ENCODE data around the gene UNC5C. TPM values are rescaled to one million over a fixed set of nuclear protein-coding genes. Genes with fewer than 3 reads are reported as not detected.

Gene UNC5C
- polyA plus RNA-seq, 1 donor (not counting 4 experiments of a cell fraction or from before 2014, with no cell fraction given) = not detected

DNA sequence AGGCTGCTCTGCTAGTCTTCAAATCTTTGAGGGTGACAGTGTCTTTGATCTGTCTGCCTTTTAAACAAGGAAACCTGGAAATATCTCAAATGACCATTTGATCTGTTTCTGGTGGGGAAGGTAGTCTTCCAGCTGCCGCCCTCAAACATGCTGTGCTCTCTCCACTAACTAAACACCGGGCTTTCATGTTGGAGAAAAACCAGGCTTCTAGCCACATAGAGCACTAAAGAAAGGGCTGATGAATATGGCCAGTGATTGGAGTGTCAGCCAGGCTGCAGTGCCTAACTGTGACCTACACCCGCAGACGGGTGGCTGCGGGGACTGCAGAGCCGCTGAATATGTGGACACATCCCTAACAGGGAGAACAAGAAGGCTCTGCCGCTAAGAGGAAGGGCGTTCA lies 85.9 kb downstream of the UNC5C start:
- TF ChIP-seq, protein P1, sequence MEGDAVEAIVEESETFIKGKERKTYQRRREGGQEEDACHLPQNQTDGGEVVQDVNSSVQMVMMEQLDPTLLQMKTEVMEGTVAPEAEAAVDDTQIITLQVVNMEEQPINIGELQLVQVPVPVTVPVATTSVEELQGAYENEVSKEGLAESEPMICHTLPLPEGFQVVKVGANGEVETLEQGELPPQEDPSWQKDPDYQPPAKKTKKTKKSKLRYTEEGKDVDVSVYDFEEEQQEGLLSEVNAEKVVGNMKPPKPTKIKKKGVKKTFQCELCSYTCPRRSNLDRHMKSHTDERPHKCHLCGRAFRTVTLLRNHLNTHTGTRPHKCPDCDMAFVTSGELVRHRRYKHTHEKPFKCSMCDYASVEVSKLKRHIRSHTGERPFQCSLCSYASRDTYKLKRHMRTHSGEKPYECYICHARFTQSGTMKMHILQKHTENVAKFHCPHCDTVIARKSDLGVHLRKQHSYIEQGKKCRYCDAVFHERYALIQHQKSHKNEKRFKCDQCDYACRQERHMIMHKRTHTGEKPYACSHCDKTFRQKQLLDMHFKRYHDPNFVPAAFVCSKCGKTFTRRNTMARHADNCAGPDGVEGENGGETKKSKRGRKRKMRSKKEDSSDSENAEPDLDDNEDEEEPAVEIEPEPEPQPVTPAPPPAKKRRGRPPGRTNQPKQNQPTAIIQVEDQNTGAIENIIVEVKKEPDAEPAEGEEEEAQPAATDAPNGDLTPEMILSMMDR (optimal IDR thresholded peaks at IDR 0.05 in 1 of 3, IDR thresholded peaks at IDR 0.05 in 1 of 3, conservative IDR thresholded peaks at IDR 0.05 in 1 of 3; ENCODE audit: extremely low read depth in 1 of 3, insufficient read depth in 2 of 3, low read length in 3 of 3) = no peak
- no peak for TF ChIP-seq EZH2 (IDR thresholded peaks at IDR 0.05; ENCODE audit: low read length)
- Histone ChIP-seq H3K79me2 (ENCODE audit: control insufficient read depth, insufficient read depth, low read length) (no peaks in the 10 kb centered on the region), H3K4me2 (ENCODE audit: control insufficient read depth, extremely low read depth, insufficient read depth, low read depth, low read length) (no peak overlapping the region), H3K9ac (ENCODE audit: control insufficient read depth, extremely low read depth, insufficient read depth, low read length) (no peak overlapping the region), H3K27ac (ENCODE audit: control insufficient read depth, insufficient read depth, low read length) (no peak overlapping the region), H3K9me3 (ENCODE audit: control insufficient read depth, low read depth, low read length) (no peaks in the 10 kb centered on the region), H3K9me1 (ENCODE audit: control insufficient read depth, extremely low read depth, insufficient read depth, low read length) (no peaks in the 10 kb centered on the region), H3K4me3 (ENCODE audit: control insufficient read depth in 2 of 3, extremely low read depth in 1 of 3, insufficient read depth in 2 of 3, low read depth in 1 of 3, low read length in 3 of 3) (no peak overlapping the region), H2AFZ (ENCODE audit: control insufficient read depth, low read length) (no peak overlapping the region), H3K27me3 (ENCODE audit: control insufficient read depth, extremely low read depth, insufficient read depth, low read length) (no peaks in the 10 kb centered on the region), H4K20me1 (ENCODE audit: control insufficient read depth, extremely low read depth, insufficient read depth, low read length) (no peaks in the 10 kb centered on the region), H3K4me1 (ENCODE audit: control insufficient read depth, extremely low read depth, insufficient read depth, low read length) (no peaks in the 10 kb centered on the region), H3K36me3 (ENCODE audit: control insufficient read depth in 2 of 2, extremely low read depth in 1 of 2, insufficient read depth in 2 of 2, low read length in 2 of 2) (no peaks in the 10 kb centered on the region)
- DNase-seq (ENCODE audit: low read depth, low spot score) = no peak
- dilution Hi-C loops (cut with MboI; ENCODE audit: extremely low pct_ligation_motif_present, low sequenced_read_pairs) = no loop called here
- FAIRE-seq = no peak

DNA sequence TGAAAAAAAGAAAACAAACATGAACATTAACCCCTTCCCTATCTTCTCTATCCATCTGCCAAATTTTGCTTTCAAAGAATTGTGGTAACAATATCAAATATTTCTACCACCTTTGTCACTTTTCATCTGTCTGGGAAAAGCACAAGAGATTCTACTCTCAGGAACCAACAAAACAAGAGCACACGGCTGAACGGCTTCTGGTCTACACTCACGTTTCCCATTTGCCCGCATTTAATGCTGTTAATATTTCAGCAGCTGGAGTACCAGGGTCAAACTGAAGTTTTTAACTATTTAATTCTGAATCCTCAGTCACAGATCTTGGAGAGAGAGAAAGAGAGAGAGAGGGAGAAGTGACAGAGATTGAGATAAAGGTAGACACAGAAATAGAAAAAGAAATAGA lies 91.4 kb downstream of the UNC5C start:
- no peak overlapping the region for H2AFZ ChIP-seq (ENCODE audit: control insufficient read depth, low read length)
- dilution Hi-C loops (cut with MboI; ENCODE audit: extremely low pct_ligation_motif_present, low sequenced_read_pairs) = no loop called here
- no peaks in the 10 kb centered on the region for H3K36me3 ChIP-seq (ENCODE audit: control insufficient read depth in 2 of 2, extremely low read depth in 1 of 2, insufficient read depth in 2 of 2, low read length in 2 of 2)
- H3K9ac ChIP-seq (ENCODE audit: control insufficient read depth, extremely low read depth, insufficient read depth, low read length) = no peak overlapping the region
- no peak for FAIRE-seq
- H4K20me1 ChIP-seq (ENCODE audit: control insufficient read depth, extremely low read depth, insufficient read depth, low read length) = no peaks in the 10 kb centered on the region
- H3K27ac ChIP-seq (ENCODE audit: control insufficient read depth, insufficient read depth, low read length) = no peak overlapping the region
- H3K79me2 ChIP-seq (ENCODE audit: control insufficient read depth, insufficient read depth, low read length) = no peaks in the 10 kb centered on the region
- no peaks in the 10 kb centered on the region for H3K9me1 ChIP-seq (ENCODE audit: control insufficient read depth, extremely low read depth, insufficient read depth, low read length)
- no peaks in the 10 kb centered on the region for H3K9me3 ChIP-seq (ENCODE audit: control insufficient read depth, low read depth, low read length)
- H3K4me1 ChIP-seq (ENCODE audit: control insufficient read depth, extremely low read depth, insufficient read depth, low read length) = no peaks in the 10 kb centered on the region
- H3K4me2 ChIP-seq (ENCODE audit: control insufficient read depth, extremely low read depth, insufficient read depth, low read depth, low read length) = no peak overlapping the region
- TF ChIP-seq, protein P1 (optimal IDR thresholded peaks at IDR 0.05 in 1 of 3, IDR thresholded peaks at IDR 0.05 in 1 of 3, conservative IDR thresholded peaks at IDR 0.05 in 1 of 3; ENCODE audit: extremely low read depth in 1 of 3, insufficient read depth in 2 of 3, low read length in 3 of 3) = no peak
- TF ChIP-seq EZH2 (IDR thresholded peaks at IDR 0.05; ENCODE audit: low read length) = no peak
- DNase-seq (ENCODE audit: low read depth, low spot score) = no peak
- no peaks in the 10 kb centered on the region for H3K27me3 ChIP-seq (ENCODE audit: control insufficient read depth, extremely low read depth, insufficient read depth, low read length)
- H3K4me3 ChIP-seq (ENCODE audit: control insufficient read depth in 2 of 3, extremely low read depth in 1 of 3, insufficient read depth in 2 of 3, low read depth in 1 of 3, low read length in 3 of 3) = no peak overlapping the region

All from keratinocyte (primary cell).